A549 (cell line): ENCODE measurements around the gene RASA3. TPM values are rescaled to one million over a fixed set of nuclear protein-coding genes. Genes with fewer than 3 reads are reported as not detected.

Experiments used
- ATAC-seq, 2 experiments: fragments of 200-7000 bp in 1 of 2; fragments of >200 bp in 1 of 2; cut with Nextera tagmentation in 1 of 2; cut with Tn5 transposase in 1 of 2; 3 replicates each; pipeline versions ENCODE4 v1.8.0 to v1.9.1; 2018 to 2020; ENCODE audit warnings: mild to moderate bottlenecking in 1 of 2, moderate library complexity in 1 of 2
- CTCF ChIA-PET: fragments of 300-600 bp; sonication (Branson Sonifier 250); formaldehyde crosslinking; extraction: SDS; loops from one replicate; lab custom pipeline; 2021; ENCODE audit warnings: antibody characterized with exemption, inconsistent platforms; lab: Yijun Ruan, JAX
- POLR2A ChIA-PET: fragments of 350-600 bp; formaldehyde crosslinking; extraction: SDS; loops from one replicate; lab custom pipeline; 2021; ENCODE audit warnings: antibody characterized with exemption, inconsistent platforms; lab: Yijun Ruan, JAX
- DNase-seq, 2 experiments: peaks; one replicate each; pipeline versions ENCODE4 v3.0.0 to v3.0.0-alpha.2; 2011 to 2016; ENCODE audit warnings: low read depth in 1 of 2, low spot score in 1 of 2
- FAIRE-seq: peaks from 2 replicates; lab custom pipeline; 2011; peaks lifted over from hg19 to GRCh38; lab: Jason Lieb, UNC
- H3K27ac ChIP-seq, 2 experiments: fragments of >200 bp; sonication (Bioruptor Twin); formaldehyde crosslinking; 3 replicates each; pipeline ENCODE4 v1.5.1; 2016 to 2017
- H3K4me1 ChIP-seq: fragments of >200 bp; sonication (Bioruptor Twin); formaldehyde crosslinking; 3 replicates; pipeline ENCODE4 v1.6.1; 2016
- H3K4me2 ChIP-seq: fragments of >200 bp; sonication (Bioruptor Twin); formaldehyde crosslinking; 3 replicates; pipeline ENCODE4 v1.6.1; 2016
- H3K4me3 ChIP-seq: fragments of >200 bp; sonication (Bioruptor Twin); formaldehyde crosslinking; 3 replicates; pipeline ENCODE4 v1.5.1; 2016
- H3K9me3 ChIP-seq: fragments of >200 bp; sonication (Bioruptor Twin); formaldehyde crosslinking; 3 replicates; pipeline ENCODE4 v1.6.1; 2016
- ATOH8 ChIP-seq: fragments of 250-450 bp; sonication (Bioruptor Pico); IDR thresholded peaks from 2 replicates; pipeline ENCODE4 v1.5.0; 2020; ENCODE audit warnings: low read depth, mild to moderate bottlenecking, moderate library complexity
- CBX2 ChIP-seq: fragments of 200-600 bp; sonication (generic); IDR thresholded peaks from 2 replicates; pipeline ENCODE4 v1.6.1; 2016; ENCODE audit warnings: low read depth, mild to moderate bottlenecking, borderline replicate concordance
- CHD4 ChIP-seq: fragments of 200-600 bp; sonication (generic); IDR thresholded peaks from 2 replicates; pipeline ENCODE4 v1.6.1; 2016; ENCODE audit warnings: antibody characterized with exemption, mild to moderate bottlenecking, borderline replicate concordance
- E2F6 ChIP-seq: IDR thresholded peaks from 2 replicates; pipeline ENCODE4 v1.6.1; 2012; ENCODE audit warnings: low read depth, borderline replicate concordance
- EHMT2 ChIP-seq: fragments of 200-600 bp; sonication (generic); IDR thresholded peaks from 2 replicates; pipeline ENCODE4 v1.6.1; 2016; ENCODE audit warnings: antibody characterized with exemption, low read depth, mild to moderate bottlenecking, moderate library complexity
- EP300 ChIP-seq, 2 experiments: fragments of >200 bp; sonication (Bioruptor Twin); formaldehyde crosslinking; IDR thresholded peaks; 2 replicates in 1 of 2; 3 replicates in 1 of 2; pipeline ENCODE4 v1.6.1; 2016 to 2017
- FOXS1 ChIP-seq: fragments of 250-450 bp; sonication (Bioruptor Pico); IDR thresholded peaks from 2 replicates; pipeline ENCODE4 v1.5.0; 2020; ENCODE audit warnings: mild to moderate bottlenecking, moderate library complexity
- HDAC2 ChIP-seq: fragments of 200-600 bp; sonication (generic); IDR thresholded peaks from 2 replicates; pipeline ENCODE4 v1.6.1; 2016
- HES2 ChIP-seq: fragments of >200 bp; sonication (Bioruptor Twin); formaldehyde crosslinking; IDR thresholded peaks from 2 replicates; pipeline ENCODE4 v1.6.1; 2016
- HOXA7 ChIP-seq: fragments of 250-450 bp; sonication (Bioruptor Pico); IDR thresholded peaks from 2 replicates; pipeline ENCODE4 v1.5.0; 2020; ENCODE audit warnings: mild to moderate bottlenecking, moderate library complexity
- HOXB13 ChIP-seq: fragments of 250-450 bp; sonication (Bioruptor Pico); IDR thresholded peaks from 2 replicates; pipeline ENCODE4 v1.5.0; 2020; ENCODE audit warnings: low read depth, mild to moderate bottlenecking, moderate library complexity
- JUNB ChIP-seq: fragments of >200 bp; sonication (Bioruptor Twin); formaldehyde crosslinking; IDR thresholded peaks from 2 replicates; pipeline ENCODE4 v1.6.1; 2016
- KDM5A ChIP-seq: fragments of 200-600 bp; sonication (generic); IDR thresholded peaks from 2 replicates; pipeline ENCODE4 v1.6.1; 2016; ENCODE audit warnings: antibody characterized with exemption, mild to moderate bottlenecking
- MAFK ChIP-seq: fragments of 450-650 bp; IDR thresholded peaks from 2 replicates; pipeline ENCODE4 v1.6.1; 2014; ENCODE audit not compliant: partially characterized antibody
- MAZ ChIP-seq: fragments of 150-350 bp; IDR thresholded peaks from 2 replicates; pipeline ENCODE4 v1.6.1; 2014; ENCODE audit warnings: antibody characterized with exemption, low read depth, low read length, borderline replicate concordance
- NPAS2 ChIP-seq: fragments of 250-450 bp; sonication (Bioruptor Pico); IDR thresholded peaks from 2 replicates; pipeline ENCODE4 v1.8.0; 2022; ENCODE audit warnings: mild to moderate bottlenecking, moderate library complexity, borderline replicate concordance
- NR3C1 ChIP-seq: fragments of >200 bp; sonication (Bioruptor Twin); formaldehyde crosslinking; IDR thresholded peaks from 3 replicates; pipeline ENCODE4 v1.6.1; 2017
- PHF8 ChIP-seq: fragments of 200-600 bp; sonication (generic); IDR thresholded peaks from 2 replicates; pipeline ENCODE4 v1.6.1; 2016; ENCODE audit warnings: low read depth, mild to moderate bottlenecking, antibody characterized with exemption, moderate library complexity, borderline replicate concordance
- POLR2AphosphoS2 ChIP-seq: conservative IDR thresholded peaks from 2 replicates; pipeline ENCODE4 v1.6.1; 2012; ENCODE audit warnings: low read length, improper control_type of control experiment, inconsistent platforms
- RARB ChIP-seq: fragments of 250-450 bp; sonication (Bioruptor Pico); IDR thresholded peaks from 2 replicates; pipeline ENCODE4 v1.8.0; 2021; ENCODE audit warnings: mild to moderate bottlenecking, moderate library complexity
- RFX5 ChIP-seq: fragments of 450-650 bp; IDR thresholded peaks from 2 replicates; pipeline ENCODE4 v1.7.1; 2014; ENCODE audit warnings: antibody characterized with exemption, mild to moderate bottlenecking, moderate library complexity
- RNF2 ChIP-seq: fragments of 200-600 bp; sonication (generic); IDR thresholded peaks from 2 replicates; pipeline ENCODE4 v1.6.1; 2016; ENCODE audit warnings: low read depth, mild to moderate bottlenecking, antibody characterized with exemption, moderate library complexity, borderline replicate concordance
- TFCP2L1 ChIP-seq: fragments of 250-450 bp; sonication (Bioruptor Pico); IDR thresholded peaks from 2 replicates; pipeline ENCODE4 v1.5.0; 2021; ENCODE audit warnings: mild to moderate bottlenecking
- TP53 ChIP-seq: fragments of 250-450 bp; sonication (Bioruptor Pico); IDR thresholded peaks from 2 replicates; pipeline ENCODE4 v1.5.0; 2021; ENCODE audit warnings: mild to moderate bottlenecking, moderate library complexity
- ZC3H11A ChIP-seq: fragments of 450-650 bp; IDR thresholded peaks from 2 replicates; pipeline ENCODE4 v1.6.1; 2014; ENCODE audit warnings: antibody characterized with exemption, mild to moderate bottlenecking
- ZSCAN20 ChIP-seq: fragments of 250-450 bp; sonication (Bioruptor Pico); IDR thresholded peaks from 2 replicates; pipeline ENCODE4 v1.8.0; 2022; ENCODE audit warnings: mild to moderate bottlenecking, moderate library complexity
- WGBS: methylation state at CpG from one replicate; pipeline ENCODE4 v1.1.6; 2017; ENCODE audit errors: missing lambda C conversion rate; 5-methylcytosine and 5-hydroxymethylcytosine counted together
- polyA plus RNA-seq, 4 experiments: library from polyadenylated mRNA; depleted of rRNA in 3 of 4; stranded (reverse); fragments of >200 nt; fragmentation: RNase III in 1 of 4; extraction: RNeasy Plus Mini Kit Qiagen cat#74134 plus additional on column Dnase treatment in 1 of 4; gene quantifications; 2 replicates in 3 of 4; 3 replicates in 1 of 4; pipeline ENCODE4 v1.2.3, GENCODE V29; 2011 to 2017

Gene RASA3
- polyA plus RNA-seq, 2 of the 4 experiments (the other 2 are of a cell fraction), result 4.3 to 7.6 TPM

GRCh38 chr13:113959198-113959597, 173.2 kb downstream of the RASA3 start:
- ChIA-PET CTCF (interaction anchor here (1.6 kb wide), 1 partner anchor 267 kb away, joined by 3 read pairs; no protein-coding TSS in a partner anchor), POLR2A (no interaction called here)

GRCh38 chr13:113958373-113958772, 174.1 kb downstream of the RASA3 start:
- FAIRE-seq, result no peak
- Histone ChIP-seq H3K27ac (no peak overlapping the region), H3K9me3 (0 out of 3 replicates have a peak, but pooled peaks cover 3% of the 10 kb centered on the region), H3K4me3 (no peak overlapping the region), H3K4me2 (no peak overlapping the region), H3K4me1 (no peaks in the 10 kb centered on the region)
- WGBS, result 73% methylated on average over 21 of the region's 22 CpGs
- DNase-seq, result no peak
- no peak for TF ChIP-seq PHF8
- no peak for TF ChIP-seq HES2
- CTCF ChIA-PET, result no interaction called here
- ATAC-seq, result no peak
- POLR2A ChIA-PET, result no interaction called here

More at GRCh38 chr13:113959198-113959597, 173.2 kb downstream of the RASA3 start:
- no peaks in the 10 kb centered on the region for H3K4me1 ChIP-seq
- no peak overlapping the region for H3K27ac ChIP-seq
- H3K4me2 ChIP-seq, result no peak overlapping the region
- DNase-seq, result no peak
- no peak overlapping the region for H3K4me3 ChIP-seq
- FAIRE-seq, result no peak
- 25% methylated on average over 1 of the region's 1 CpG for WGBS
- TF ChIP-seq TP53 (CRISPR knock-in tag), result no peak
- no peak for TF ChIP-seq ZSCAN20
- TF ChIP-seq CHD4, result no peak
- TF ChIP-seq E2F6, result no peak
- TF ChIP-seq MAZ, result no peak
- no peak for TF ChIP-seq PHF8
- no peak for TF ChIP-seq POLR2AphosphoS2
- TF ChIP-seq CBX2, result no peak
- no peak for TF ChIP-seq NPAS2 (CRISPR knock-in tag)
- TF ChIP-seq RNF2, result no peak
- TF ChIP-seq TFCP2L1 (CRISPR knock-in tag), result no peak
- no peak for TF ChIP-seq ZC3H11A
- TF ChIP-seq HDAC2, result no peak
- no peak for TF ChIP-seq NR3C1
- 0 out of 3 replicates have a peak, but pooled peaks cover 3% of the 10 kb centered on the region for H3K9me3 ChIP-seq
- ATAC-seq, result no peak

- CTCF ChIA-PET, result no interaction called here
- H3K9me3 ChIP-seq, result 0 out of 3 replicates have a peak, but pooled peaks cover 3% of the 10 kb centered on the region
- FAIRE-seq, result no peak
Observed at GRCh38 chr13:113956571-113956970, 175.9 kb downstream of the RASA3 start.

More at GRCh38 chr13:113956571-113956970, 175.9 kb downstream of the RASA3 start:
- Histone ChIP-seq H3K4me3 (no peak overlapping the region), H3K4me2 (no peak overlapping the region), H3K27ac (no peak overlapping the region), H3K4me1 (no peaks in the 10 kb centered on the region)
- POLR2A ChIA-PET, result no interaction called here
- TF ChIP-seq ATOH8, result no peak
- no peak for TF ChIP-seq HOXA7 (CRISPR knock-in tag)
- TF ChIP-seq EP300 (IDR thresholded peaks at IDR 0.05), result no peak
- no peak for TF ChIP-seq HOXB13 (CRISPR knock-in tag)
- TF ChIP-seq TFCP2L1 (CRISPR knock-in tag), result no peak
- TF ChIP-seq CHD4, result no peak
- TF ChIP-seq JUNB, result no peak
- no peak for TF ChIP-seq KDM5A
- no peak for TF ChIP-seq MAFK
- no peak for TF ChIP-seq PHF8
- no peak for TF ChIP-seq TP53 (CRISPR knock-in tag)
- no peak for TF ChIP-seq HES2
- TF ChIP-seq FOXS1, result no peak
- TF ChIP-seq EHMT2, result no peak
- TF ChIP-seq NPAS2 (CRISPR knock-in tag), result no peak
- no peak for TF ChIP-seq ZC3H11A
- TF ChIP-seq CBX2, result no peak
- TF ChIP-seq RARB, result no peak
- TF ChIP-seq RFX5, result no peak
- no peak for DNase-seq
- ATAC-seq, result no peak
- WGBS, result 72% methylated on average over 13 of the region's 14 CpGs
